ENCODE results near the gene KDM3B. TPM values are rescaled to one million over a fixed set of nuclear protein-coding genes. Genes with fewer than 3 reads are reported as not detected.

Gene KDM3B
- total and polyA plus RNA-seq, 2 of the 8 experiments (the other 6 are each of a cell fraction or from before 2014, with no cell fraction given), result 27.1 to 78.1 TPM

DNA sequence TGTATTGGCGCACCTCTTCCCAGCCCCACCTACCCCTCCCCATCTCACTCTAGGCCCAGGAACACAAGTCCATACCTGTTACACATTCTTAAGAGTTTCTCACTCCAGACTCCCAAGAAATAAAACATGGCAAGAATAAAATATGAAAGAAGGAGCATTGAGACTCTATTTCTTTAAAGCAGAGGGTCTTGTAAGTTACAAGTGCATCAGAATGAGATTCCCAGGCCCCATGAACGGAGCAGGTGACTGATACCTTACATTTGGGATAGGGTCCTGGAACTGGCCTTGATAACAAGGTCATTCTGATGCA, 118.5 kb downstream of the KDM3B start:
- no peak overlapping the region for H2AK5ac ChIP-seq (ENCODE audit: low read depth, low read length)
- peaks cover 0 to 9% (median 8%) of the 10 kb centered on the region in 4 experiments; a peak in 5 of 7 replicates for H3K27me3 ChIP-seq (replicated peaks in 1 of 4; ENCODE audit: control insufficient read depth in 3 of 4, extremely low read depth in 1 of 4, insufficient read depth in 3 of 4, low read length in 3 of 4)
- FAIRE-seq (no peak), DNase-seq (ENCODE audit: low read depth in 1 of 2, low spot score in 2 of 2) (no peak)
- H3K27ac ChIP-seq (ENCODE audit: low read depth, low read length), result no peak overlapping the region
- no peak overlapping the region for H3K4me2 ChIP-seq (ENCODE audit: insufficient read depth in 1 of 2, low read depth in 2 of 2, low read length in 2 of 2)
- H4K91ac ChIP-seq (replicated peaks; ENCODE audit: insufficient read length, low read length), result no peak overlapping the region
- no peak overlapping the region for H3K9ac ChIP-seq (replicated peaks in 1 of 4; ENCODE audit: extremely low read depth in 1 of 4, low read depth in 3 of 4, low read length in 3 of 4)
- peaks cover 2 to 11% (median 5%) of the 10 kb centered on the region in 4 experiments for H3K4me1 ChIP-seq (replicated peaks in 1 of 4; ENCODE audit: control insufficient read depth in 3 of 4, insufficient read depth in 4 of 4, low read length in 3 of 4)
- H3K4me3 ChIP-seq (ENCODE audit: extremely low read depth in 1 of 4, insufficient read depth in 2 of 4, low read depth in 3 of 4, low read length in 4 of 4), result no peak overlapping the region
- H3K23ac ChIP-seq (ENCODE audit: insufficient read length), result no peak overlapping the region
- no peak overlapping the region for H2BK120ac ChIP-seq (replicated peaks; ENCODE audit: low read depth, low read length)
- H3K4ac ChIP-seq (replicated peaks; ENCODE audit: insufficient read length, low read depth, low read length), result no peak overlapping the region
- no peak overlapping the region for H2BK15ac ChIP-seq (ENCODE audit: low read length)
- no peak overlapping the region for H2BK20ac ChIP-seq (ENCODE audit: low read length)
- H2BK12ac ChIP-seq (ENCODE audit: low read depth, low read length), result no peak overlapping the region
- H3K9me3 ChIP-seq (ENCODE audit: insufficient read depth in 2 of 2, low read depth in 1 of 2, low read length in 1 of 2), result no peaks in the 10 kb centered on the region
- CTCF ChIA-PET (ENCODE audit: partially characterized antibody), result interaction anchor here (1.2 to 1.5 kb wide), 3 partner anchors 22 to 33 kb away, joined by 3 to 5 read pairs (median 4); no protein-coding TSS in a partner anchor
- H4K20me1 ChIP-seq (replicated peaks in 1 of 2; ENCODE audit: control insufficient read depth in 1 of 2, insufficient read depth in 2 of 2, low read length in 2 of 2), result peaks cover 11 to 13% of the 10 kb centered on the region in 2 experiments
- 0 out of 2 replicates have a peak overlapping the region, but pooled peaks have one; percentile 31 for H4K8ac ChIP-seq (ENCODE audit: extremely low read depth, insufficient read depth, low read length)
- H3K79me1 ChIP-seq (ENCODE audit: low read depth, low read length), result no peaks in the 10 kb centered on the region; the same call in 1 of the 2 replicates
- H3K36me3 ChIP-seq (ENCODE audit: control insufficient read depth in 2 of 4, insufficient read depth in 4 of 4, low read length in 3 of 4), result peaks cover 0 to 18% (median 4%) of the 10 kb centered on the region in 4 experiments; a peak in 5 of 8 replicates
- H3K18ac ChIP-seq (ENCODE audit: extremely low read depth, low read length), result no peak overlapping the region
- H2AFZ ChIP-seq (ENCODE audit: low read length), result no peak overlapping the region
- no peak overlapping the region for H3K14ac ChIP-seq (ENCODE audit: insufficient read length)
- H4K5ac ChIP-seq (ENCODE audit: insufficient read length, low read depth, low read length), result no peak overlapping the region
- no peak for TF ChIP-seq SIRT6 (IDR thresholded peaks at IDR 0.05; ENCODE audit: low read length)
- TF ChIP-seq POLR2AphosphoS5 (IDR thresholded peaks at IDR 0.05; ENCODE audit: low read depth, low read length), result peak; percentile 8; the same call in 1 of the 2 replicates
- no peak overlapping the region for H3K56ac ChIP-seq (replicated peaks; ENCODE audit: insufficient read length, low read depth, low read length)
- peaks cover 0 to 2% of the 10 kb centered on the region in 2 experiments; a peak in 1 of 4 replicates for H3K79me2 ChIP-seq (ENCODE audit: control insufficient read depth in 1 of 2, insufficient read depth in 2 of 2, low read length in 2 of 2)
- POLR2A ChIA-PET (ENCODE audit: partially characterized antibody), result interaction anchor here (15.1 kb wide), 1 partner anchor 28 kb away, joined by 294 read pairs; no protein-coding TSS in a partner anchor
- no peak overlapping the region for H2BK5ac ChIP-seq (ENCODE audit: low read depth, low read length)
- peaks cover 4% of the 10 kb centered on the region; the same call in 1 of the 2 replicates for H3K23me2 ChIP-seq (ENCODE audit: low read depth, low read length)
- 88% methylated on average over 2 of the region's 2 CpGs; no CpG with 5 or more reads in 1 of the 2 experiments for WGBS, 2 experiments (ENCODE audit: extremely low coverage in 1 of 2, insufficient coverage in 1 of 2, insufficient read length in 1 of 2, insufficient replicate concordance in 2 of 2, low coverage in 1 of 2, low lambda C conversion rate in 2 of 2, missing lambda C conversion rate in 1 of 2)

All from H1 (cell line).